Nephron progenitor cell (in vitro differentiated cells): ENCODE measurements around the gene LDLRAD4.

ENCODE experiments used
- DNase-seq: peaks from one replicate; pipeline ENCODE4 v3.0.0; 2021
- H3K27ac Mint-ChIP-seq: 2 replicates; pipeline ENCODE4 v1.8.0; 2021; ENCODE audit warnings: mild to moderate bottlenecking, moderate library complexity, mixed read lengths
- H3K27me3 Mint-ChIP-seq: 2 replicates; pipeline ENCODE4 v1.8.0; 2021; ENCODE audit warnings: mild to moderate bottlenecking, low read depth, mixed read lengths; ENCODE audit not compliant: poor library complexity
- H3K36me3 Mint-ChIP-seq: 2 replicates; pipeline ENCODE4 v1.8.0; 2021; ENCODE audit warnings: low read depth, mixed read lengths
- H3K4me1 Mint-ChIP-seq: 2 replicates; pipeline ENCODE4 v1.8.0; 2021; ENCODE audit warnings: mixed read lengths
- H3K4me3 Mint-ChIP-seq: 2 replicates; pipeline ENCODE4 v1.8.0; 2021; ENCODE audit warnings: mild to moderate bottlenecking, moderate library complexity, mixed read lengths
- H3K9me3 Mint-ChIP-seq: 2 replicates; pipeline ENCODE4 v1.8.0; 2021; ENCODE audit warnings: mild to moderate bottlenecking, moderate library complexity, mixed read lengths
- CTCF ChIP-seq: fragments of 200-600 bp; sonication (generic); IDR thresholded peaks from 2 replicates; pipeline ENCODE4 v1.5.0; 2021; ENCODE audit warnings: antibody characterized with exemption

The LDLRAD4 gene

GRCh38 chr18:13269013-13269280 lies 50.4 kb downstream of the LDLRAD4 start:
- Mint-ChIP-seq H3K9me3 (no peaks in the 10 kb centered on the region), H3K4me1 (peaks cover 39% of the 10 kb centered on the region), H3K27ac (no peak overlapping the region), H3K27me3 (peaks cover 24% of the 10 kb centered on the region), H3K36me3 (no peaks in the 10 kb centered on the region), H3K4me3 (no peak overlapping the region)
- no peak for DNase-seq
- no peak for TF ChIP-seq CTCF

- H3K9me3 Mint-ChIP-seq: no peaks in the 10 kb centered on the region
- H3K27me3 Mint-ChIP-seq: peaks cover 26% of the 10 kb centered on the region
- no peak for TF ChIP-seq CTCF
- DNase-seq: no peak
- H3K36me3 Mint-ChIP-seq: no peaks in the 10 kb centered on the region
- no peak overlapping the region for H3K4me3 Mint-ChIP-seq
- no peak overlapping the region for H3K27ac Mint-ChIP-seq
- peaks cover 45% of the 10 kb centered on the region for H3K4me1 Mint-ChIP-seq
Measured at GRCh38 chr18:13269521-13270011, 51.0 kb downstream of the LDLRAD4 start.

GRCh38 chr18:13270279-13270855 lies 51.8 kb downstream of the LDLRAD4 start:
- no peak for TF ChIP-seq CTCF
- Mint-ChIP-seq H3K36me3 (no peaks in the 10 kb centered on the region), H3K27ac (no peak overlapping the region), H3K9me3 (no peaks in the 10 kb centered on the region), H3K4me3 (no peak overlapping the region), H3K4me1 (peaks cover 45% of the 10 kb centered on the region), H3K27me3 (peaks cover 22% of the 10 kb centered on the region)
- no peak for DNase-seq

GRCh38 chr18:13271302-13271911 lies 52.8 kb downstream of the LDLRAD4 start:
- Mint-ChIP-seq H3K36me3 (no peaks in the 10 kb centered on the region), H3K27me3 (peaks cover 22% of the 10 kb centered on the region), H3K4me3 (no peak overlapping the region), H3K9me3 (no peaks in the 10 kb centered on the region), H3K4me1 (peaks cover 44% of the 10 kb centered on the region), H3K27ac (no peak overlapping the region)
- DNase-seq: no peak
- TF ChIP-seq CTCF: no peak

GRCh38 chr18:13272416-13272815 lies 53.9 kb downstream of the LDLRAD4 start:
- H3K9me3 Mint-ChIP-seq: no peaks in the 10 kb centered on the region
- no peak for DNase-seq
- H3K27ac Mint-ChIP-seq: no peak overlapping the region
- H3K4me1 Mint-ChIP-seq: peaks cover 39% of the 10 kb centered on the region
- peaks cover 22% of the 10 kb centered on the region for H3K27me3 Mint-ChIP-seq
- TF ChIP-seq CTCF: no peak
- no peak overlapping the region for H3K4me3 Mint-ChIP-seq
- H3K36me3 Mint-ChIP-seq: no peaks in the 10 kb centered on the region

GRCh38 chr18:13273800-13274199 lies 55.2 kb downstream of the LDLRAD4 start:
- no peak for TF ChIP-seq CTCF
- Mint-ChIP-seq H3K4me1 (peaks cover 28% of the 10 kb centered on the region), H3K36me3 (no peaks in the 10 kb centered on the region), H3K27me3 (peaks cover 20% of the 10 kb centered on the region), H3K27ac (no peak overlapping the region), H3K9me3 (no peaks in the 10 kb centered on the region), H3K4me3 (no peak overlapping the region)
- no peak for DNase-seq
